Endothelial cell of umbilical vein (primary cell): ENCODE measurements around the gene FAM81A. TPM values are rescaled to one million over a fixed set of nuclear protein-coding genes. Genes with fewer than 3 reads are reported as not detected.
A peak's percentile ranks its signal among the peaks of the same experiment; 100 is the strongest.

Experiments used
- BruUV-seq: library from RNA; stranded (reverse); fragments of 400-500 nt; replicated peaks from 2 replicates; lab custom pipeline; 2021; lab: Mats Ljungman, UMichigan
- CTCF ChIA-PET: fragments of 300-600, 350-600 bp; sonication (Branson Sonifier 250); formaldehyde crosslinking; loops from one replicate; lab custom pipeline; 2021; ENCODE audit warnings: antibody characterized with exemption, inconsistent platforms; lab: Charles Lee
- POLR2A ChIA-PET: fragments of 300-600, 350-600 bp; sonication (Branson Sonifier 250); formaldehyde crosslinking; loops from one replicate; lab custom pipeline; 2021; ENCODE audit warnings: antibody characterized with exemption, inconsistent platforms; lab: Charles Lee
- DNase-seq: peaks from one replicate; pipeline ENCODE4 v3.0.0-alpha.2; 2011; ENCODE audit warnings: low read depth, low spot score
- FAIRE-seq: peaks from 2 replicates; lab custom pipeline; 2011; peaks lifted over from hg19 to GRCh38; lab: Jason Lieb, UNC
- H2AFZ ChIP-seq: 2 replicates; pipeline ENCODE4 v1.6.0; 2012; ENCODE audit warnings: low read depth, low read length, control low read depth, inconsistent platforms
- H3K27ac ChIP-seq: 2 replicates; pipeline ENCODE4 v1.5.1; 2011; ENCODE audit warnings: low read depth, mild to moderate bottlenecking, control low read depth, low read length, moderate library complexity; ENCODE audit not compliant: insufficient read depth
- H3K27me3 ChIP-seq, 2 experiments: 2 replicates each; pipeline versions ENCODE4 v1.6.0 to v1.6.1; 2011; ENCODE audit warnings: low read length in 2 of 2, mixed read lengths in 1 of 2; ENCODE audit not compliant: control insufficient read depth in 2 of 2, insufficient read depth in 2 of 2
- H3K36me3 ChIP-seq, 2 experiments: 2 replicates in 1 of 2; 3 replicates in 1 of 2; pipeline ENCODE4 v1.5.1; 2011; ENCODE audit warnings: low read length in 2 of 2, mild to moderate bottlenecking in 1 of 2, moderate library complexity in 1 of 2; ENCODE audit not compliant: control insufficient read depth in 2 of 2, insufficient read depth in 2 of 2; ENCODE audit errors: extremely low read depth in 1 of 2
- H3K4me1 ChIP-seq: 3 replicates; pipeline ENCODE4 v1.5.1; 2011; ENCODE audit warnings: mild to moderate bottlenecking, low read length; ENCODE audit not compliant: control insufficient read depth, insufficient read depth; ENCODE audit errors: extremely low read depth
- H3K4me2 ChIP-seq: 2 replicates; pipeline ENCODE4 v1.6.1; 2011; ENCODE audit warnings: low read length, control low read depth, mixed read lengths; ENCODE audit not compliant: insufficient read depth
- H3K4me3 ChIP-seq, 3 experiments: fragments of 200-600 bp in 1 of 3; sonication (generic), shearing (Covaris generic) in 1 of 3; replicated peaks in 1 of 3; 2 replicates each; pipeline ENCODE4 v1.5.1; 2011 to 2016; ENCODE audit warnings: control low read depth in 3 of 3, low read length in 3 of 3, mild to moderate bottlenecking in 2 of 3, inconsistent platforms in 1 of 3, low read depth in 1 of 3, moderate library complexity in 1 of 3; ENCODE audit not compliant: insufficient read depth in 1 of 3
- H3K79me2 ChIP-seq: 2 replicates; pipeline ENCODE4 v1.6.0; 2012; ENCODE audit warnings: low read length, inconsistent platforms; ENCODE audit not compliant: control insufficient read depth, insufficient read depth
- H3K9ac ChIP-seq: replicated peaks from 2 replicates; pipeline ENCODE3; 2011; ENCODE audit warnings: low read length, control low read depth; ENCODE audit not compliant: insufficient read depth; ENCODE audit errors: extremely low read depth
- H3K9me1 ChIP-seq: replicated peaks from 3 replicates; pipeline ENCODE4 v1.6.0; 2011; ENCODE audit warnings: mild to moderate bottlenecking, low read length; ENCODE audit not compliant: control insufficient read depth, insufficient read depth; ENCODE audit errors: extremely low read depth
- H3K9me3 ChIP-seq: replicated peaks from 2 replicates; pipeline ENCODE4 v1.5.1; 2012; ENCODE audit warnings: low read length, inconsistent platforms; ENCODE audit not compliant: control insufficient read depth, insufficient read depth
- H4K20me1 ChIP-seq: replicated peaks from 2 replicates; pipeline ENCODE3; 2011; ENCODE audit warnings: mild to moderate bottlenecking, low read length; ENCODE audit not compliant: control insufficient read depth, insufficient read depth; ENCODE audit errors: extremely low read depth
- CTCF ChIP-seq, 2 donors: IDR thresholded peaks; 1 replicate in 1 of 2; 2 replicates in 1 of 2; pipeline ENCODE4 v1.5.1; 2011; ENCODE audit warnings: low read length in 2 of 2, mild to moderate bottlenecking in 2 of 2, moderate library complexity in 2 of 2, control low read depth in 1 of 2, inconsistent platforms in 1 of 2, low read depth in 1 of 2; ENCODE audit not compliant: insufficient read depth in 1 of 2; ENCODE audit errors: extremely low read depth in 1 of 2
- EZH2 ChIP-seq: IDR thresholded peaks from 2 replicates; pipeline ENCODE4 v1.6.1; 2012; ENCODE audit warnings: borderline replicate concordance, low read depth, mild to moderate bottlenecking, moderate library complexity, low read length, inconsistent platforms; ENCODE audit not compliant: severe bottlenecking
- FOS ChIP-seq: IDR thresholded peaks from 2 replicates; pipeline ENCODE4 v1.6.1; 2011; ENCODE audit warnings: mild to moderate bottlenecking, low read length, moderate library complexity, borderline replicate concordance; ENCODE audit not compliant: insufficient read depth
- GATA2 ChIP-seq: IDR thresholded peaks from 2 replicates; pipeline ENCODE4 v1.7.0; 2011; ENCODE audit warnings: low read depth, mild to moderate bottlenecking, moderate library complexity, mixed read lengths, low read length; ENCODE audit not compliant: insufficient read length, insufficient read depth
- MYC ChIP-seq: IDR thresholded peaks from one replicate; pipeline ENCODE4 v1.6.1; 2011; ENCODE audit warnings: mild to moderate bottlenecking, low read depth, low read length
- POLR2A ChIP-seq: IDR thresholded peaks from 2 replicates; pipeline ENCODE4 v1.6.1; 2012; ENCODE audit warnings: low read depth, mild to moderate bottlenecking, control low read depth, low read length
- POLR2AphosphoS5 ChIP-seq: IDR thresholded peaks from 2 replicates; pipeline ENCODE4 v1.6.1; 2012; ENCODE audit warnings: low read depth, mild to moderate bottlenecking, control low read depth, low read length, moderate library complexity; ENCODE audit not compliant: insufficient read depth
- dilution Hi-C: fragments of 300-500 bp; cut with MboI; formaldehyde crosslinking; loops from one replicate; pipeline ENCODE4 v1.15.0; 2019; ENCODE audit warnings: low sequenced_read_pairs; ENCODE audit not compliant: extremely low pct_ligation_motif_present
- intact Hi-C: fragments of 100-400 bp; cut with micrococcal nuclease; formaldehyde crosslinking; loops from one replicate; pipeline ENCODE4 v1.10.0; 2022
- polyA plus RNA-seq, 4 experiments: library from polyadenylated mRNA; depleted of rRNA in 3 of 4; stranded (reverse) in 3 of 4; unstranded in 1 of 4; fragments of >200 nt; gene quantifications; 2 replicates each; pipeline versions ENCODE4 v1.2.1 to v1.2.3, GENCODE V29; 2011 to 2012; ENCODE audit warnings: missing spikeins in 1 of 4
- total RNA-seq: library from RNA; stranded (reverse); gene quantifications from 2 replicates; pipeline ENCODE4 v1.2.3, GENCODE V29; 2021

FAM81A gene
- total and polyA plus RNA-seq, 2 donors (not counting 3 experiments of a cell fraction or from before 2014, with no cell fraction given), result 0.28 to 1.2 TPM

GRCh38 chr15:59491062-59491461 lies 53.1 kb downstream of the FAM81A start:
- ChIA-PET CTCF (interaction anchor here (1.0 to 5.1 kb wide), 3 partner anchors 114 to 329 kb away, joined by 3 to 34 read pairs (median 4); no protein-coding TSS in a partner anchor), POLR2A (no interaction called here)
- no peak overlapping the region for H3K4me2 ChIP-seq
- FAIRE-seq (no peak), DNase-seq (peak; percentile 28)
- no peaks in the 10 kb centered on the region for H4K20me1 ChIP-seq
- no peak overlapping the region for H3K9ac ChIP-seq
- BruUV-seq, result no TSS peak
- no peaks in the 10 kb centered on the region for H3K36me3 ChIP-seq
- H3K9me3 ChIP-seq, result no peaks in the 10 kb centered on the region
- dilution Hi-C loops, result no loop called here
- H3K4me1 ChIP-seq, result no peaks in the 10 kb centered on the region
- H3K79me2 ChIP-seq, result no peaks in the 10 kb centered on the region
- H3K4me3 ChIP-seq, result no peak overlapping the region
- intact Hi-C loops, result loop anchor here (5.0 kb wide), 1 partner anchor 1264 kb away; no protein-coding TSS in a partner anchor
- no peak overlapping the region for H2AFZ ChIP-seq
- H3K9me1 ChIP-seq, result no peaks in the 10 kb centered on the region
- TF ChIP-seq GATA2 (no peak), CTCF (IDR thresholded peaks at IDR 0.05; ENCODE audit: extremely low read depth in 1 of 2, insufficient read depth in 1 of 2, low read depth in 1 of 2, low read length in 2 of 2) (no peak), MYC (no peak), EZH2 (no peak), FOS (no peak), POLR2A (no peak), POLR2AphosphoS5 (no peak)
- no peaks in the 10 kb centered on the region for H3K27me3 ChIP-seq
- no peak overlapping the region for H3K27ac ChIP-seq
